HL-60 (cell line): ENCODE measurements around the gene KEL.

Experiments used
- DNase-seq, 2 experiments: peaks; one replicate each; pipeline ENCODE4 v3.0.0-alpha.2; 2010 to 2020; ENCODE audit warnings: low read depth in 1 of 2, low spot score in 1 of 2
- H3K27ac ChIP-seq: fragments of 250-450 bp; sonication (Bioruptor Pico); replicated peaks from 2 replicates; pipeline ENCODE4 v1.5.1; 2020; ENCODE audit warnings: mild to moderate bottlenecking, moderate library complexity
- H3K27me3 ChIP-seq: fragments of 250-450 bp; sonication (Bioruptor Pico); 2 replicates; pipeline ENCODE4 v1.5.1; 2021; ENCODE audit warnings: mild to moderate bottlenecking, moderate library complexity; ENCODE audit not compliant: insufficient read depth, poor library complexity, severe bottlenecking
- H3K4me3 ChIP-seq: replicated peaks from 2 replicates; pipeline ENCODE4 v1.5.1; 2011; ENCODE audit warnings: mild to moderate bottlenecking, control low read depth, low read length; ENCODE audit not compliant: insufficient read depth
- GABPA ChIP-seq: IDR thresholded peaks from 2 replicates; pipeline ENCODE4 v1.6.1; 2012; ENCODE audit warnings: low read depth
- POLR2AphosphoS5 ChIP-seq: IDR thresholded peaks from 2 replicates; pipeline ENCODE4 v1.6.1; 2012; ENCODE audit warnings: low read depth
- SPI1 ChIP-seq: IDR thresholded peaks from 2 replicates; pipeline ENCODE4 v1.6.1; 2012; ENCODE audit warnings: low read depth, mild to moderate bottlenecking, borderline replicate concordance
- TF ChIP-seq, protein P1 (sequence below): IDR thresholded peaks from 2 replicates; pipeline ENCODE4 v1.6.1; 2012; ENCODE audit warnings: low read depth; ENCODE audit not compliant: insufficient replicate concordance
- TF ChIP-seq, protein P2 (sequence below): IDR thresholded peaks from one replicate; pipeline ENCODE4 v1.5.1; 2011; ENCODE audit warnings: low read length, control low read depth, inconsistent platforms; ENCODE audit not compliant: insufficient read depth

Gene KEL

DNA sequence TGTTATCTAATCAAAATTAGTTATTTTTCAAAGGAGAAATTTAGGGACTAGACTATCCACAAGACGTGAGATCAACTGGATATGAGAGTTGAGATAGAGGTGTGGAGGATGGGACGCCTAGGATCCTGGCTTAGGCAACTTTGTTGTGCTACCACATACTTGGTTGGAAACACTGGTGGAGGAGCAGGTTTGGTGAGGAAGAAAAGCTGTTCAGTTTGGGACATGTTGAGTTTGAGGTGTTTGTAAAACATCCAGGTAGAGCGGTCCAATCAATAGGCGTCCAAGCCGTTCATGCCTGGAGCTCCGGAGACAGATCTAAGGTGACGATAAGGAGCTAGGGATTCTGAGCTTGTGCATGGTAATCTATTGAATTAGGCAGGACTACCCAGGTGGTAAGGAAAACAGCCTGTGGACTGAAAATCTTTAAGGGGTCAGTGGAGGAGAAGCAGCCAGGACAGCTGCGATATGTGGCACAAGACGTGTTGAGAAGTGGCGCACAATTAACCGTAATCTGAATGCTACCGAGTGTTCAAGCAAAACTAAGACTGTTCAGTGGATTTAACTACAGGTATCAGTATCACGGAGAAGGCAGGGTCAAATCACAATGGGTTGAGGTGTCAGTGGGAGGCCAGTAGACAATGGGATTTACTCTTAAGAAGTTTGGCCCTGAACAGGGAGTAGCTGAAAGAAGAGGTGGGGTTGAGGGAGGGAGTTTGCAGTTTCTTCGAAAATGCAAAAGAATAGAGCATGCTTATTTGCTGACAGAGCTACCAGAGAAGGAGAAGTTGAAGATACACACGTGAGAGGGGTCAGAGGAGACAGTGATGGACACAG lies 60.5 kb downstream of the KEL start:
- Histone ChIP-seq H3K27ac (no peak overlapping the region), H3K27me3 (no peaks in the 10 kb centered on the region), H3K4me3 (no peak overlapping the region)
- DNase-seq: no peak
- TF ChIP-seq POLR2AphosphoS5: no peak
- TF ChIP-seq, protein P1, sequence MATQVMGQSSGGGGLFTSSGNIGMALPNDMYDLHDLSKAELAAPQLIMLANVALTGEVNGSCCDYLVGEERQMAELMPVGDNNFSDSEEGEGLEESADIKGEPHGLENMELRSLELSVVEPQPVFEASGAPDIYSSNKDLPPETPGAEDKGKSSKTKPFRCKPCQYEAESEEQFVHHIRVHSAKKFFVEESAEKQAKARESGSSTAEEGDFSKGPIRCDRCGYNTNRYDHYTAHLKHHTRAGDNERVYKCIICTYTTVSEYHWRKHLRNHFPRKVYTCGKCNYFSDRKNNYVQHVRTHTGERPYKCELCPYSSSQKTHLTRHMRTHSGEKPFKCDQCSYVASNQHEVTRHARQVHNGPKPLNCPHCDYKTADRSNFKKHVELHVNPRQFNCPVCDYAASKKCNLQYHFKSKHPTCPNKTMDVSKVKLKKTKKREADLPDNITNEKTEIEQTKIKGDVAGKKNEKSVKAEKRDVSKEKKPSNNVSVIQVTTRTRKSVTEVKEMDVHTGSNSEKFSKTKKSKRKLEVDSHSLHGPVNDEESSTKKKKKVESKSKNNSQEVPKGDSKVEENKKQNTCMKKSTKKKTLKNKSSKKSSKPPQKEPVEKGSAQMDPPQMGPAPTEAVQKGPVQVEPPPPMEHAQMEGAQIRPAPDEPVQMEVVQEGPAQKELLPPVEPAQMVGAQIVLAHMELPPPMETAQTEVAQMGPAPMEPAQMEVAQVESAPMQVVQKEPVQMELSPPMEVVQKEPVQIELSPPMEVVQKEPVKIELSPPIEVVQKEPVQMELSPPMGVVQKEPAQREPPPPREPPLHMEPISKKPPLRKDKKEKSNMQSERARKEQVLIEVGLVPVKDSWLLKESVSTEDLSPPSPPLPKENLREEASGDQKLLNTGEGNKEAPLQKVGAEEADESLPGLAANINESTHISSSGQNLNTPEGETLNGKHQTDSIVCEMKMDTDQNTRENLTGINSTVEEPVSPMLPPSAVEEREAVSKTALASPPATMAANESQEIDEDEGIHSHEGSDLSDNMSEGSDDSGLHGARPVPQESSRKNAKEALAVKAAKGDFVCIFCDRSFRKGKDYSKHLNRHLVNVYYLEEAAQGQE: no peak
- TF ChIP-seq, protein P2, sequence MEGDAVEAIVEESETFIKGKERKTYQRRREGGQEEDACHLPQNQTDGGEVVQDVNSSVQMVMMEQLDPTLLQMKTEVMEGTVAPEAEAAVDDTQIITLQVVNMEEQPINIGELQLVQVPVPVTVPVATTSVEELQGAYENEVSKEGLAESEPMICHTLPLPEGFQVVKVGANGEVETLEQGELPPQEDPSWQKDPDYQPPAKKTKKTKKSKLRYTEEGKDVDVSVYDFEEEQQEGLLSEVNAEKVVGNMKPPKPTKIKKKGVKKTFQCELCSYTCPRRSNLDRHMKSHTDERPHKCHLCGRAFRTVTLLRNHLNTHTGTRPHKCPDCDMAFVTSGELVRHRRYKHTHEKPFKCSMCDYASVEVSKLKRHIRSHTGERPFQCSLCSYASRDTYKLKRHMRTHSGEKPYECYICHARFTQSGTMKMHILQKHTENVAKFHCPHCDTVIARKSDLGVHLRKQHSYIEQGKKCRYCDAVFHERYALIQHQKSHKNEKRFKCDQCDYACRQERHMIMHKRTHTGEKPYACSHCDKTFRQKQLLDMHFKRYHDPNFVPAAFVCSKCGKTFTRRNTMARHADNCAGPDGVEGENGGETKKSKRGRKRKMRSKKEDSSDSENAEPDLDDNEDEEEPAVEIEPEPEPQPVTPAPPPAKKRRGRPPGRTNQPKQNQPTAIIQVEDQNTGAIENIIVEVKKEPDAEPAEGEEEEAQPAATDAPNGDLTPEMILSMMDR: no peak
- TF ChIP-seq GABPA: no peak
- no peak for TF ChIP-seq SPI1

DNA sequence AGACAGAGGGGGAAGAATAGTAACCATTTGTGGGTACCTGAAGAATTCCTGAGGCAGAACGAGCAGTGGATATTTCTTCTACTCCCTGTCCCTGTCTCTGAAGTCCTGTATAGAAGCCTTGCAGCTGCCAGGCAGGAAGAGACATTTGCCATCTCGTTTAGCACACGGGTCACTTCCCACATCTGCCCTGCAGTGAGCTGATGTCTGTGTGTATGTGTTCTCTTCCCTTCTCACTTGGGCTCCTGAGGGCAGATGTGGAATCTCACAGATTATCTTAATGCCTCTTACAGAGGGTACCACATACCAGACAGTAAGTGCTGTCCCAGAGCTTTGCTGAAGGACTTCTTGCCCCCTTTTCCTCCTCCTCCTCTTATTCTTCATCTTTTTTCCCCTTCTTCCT lies 62.5 kb downstream of the KEL start:
- DNase-seq: no peak
- no peak overlapping the region for H3K27ac ChIP-seq
- no peak for TF ChIP-seq SPI1
- no peak for TF ChIP-seq POLR2AphosphoS5
- TF ChIP-seq, protein P2: no peak
- TF ChIP-seq GABPA: no peak
- TF ChIP-seq, protein P1: no peak
- no peaks in the 10 kb centered on the region for H3K27me3 ChIP-seq
- H3K4me3 ChIP-seq: no peak overlapping the region

DNA sequence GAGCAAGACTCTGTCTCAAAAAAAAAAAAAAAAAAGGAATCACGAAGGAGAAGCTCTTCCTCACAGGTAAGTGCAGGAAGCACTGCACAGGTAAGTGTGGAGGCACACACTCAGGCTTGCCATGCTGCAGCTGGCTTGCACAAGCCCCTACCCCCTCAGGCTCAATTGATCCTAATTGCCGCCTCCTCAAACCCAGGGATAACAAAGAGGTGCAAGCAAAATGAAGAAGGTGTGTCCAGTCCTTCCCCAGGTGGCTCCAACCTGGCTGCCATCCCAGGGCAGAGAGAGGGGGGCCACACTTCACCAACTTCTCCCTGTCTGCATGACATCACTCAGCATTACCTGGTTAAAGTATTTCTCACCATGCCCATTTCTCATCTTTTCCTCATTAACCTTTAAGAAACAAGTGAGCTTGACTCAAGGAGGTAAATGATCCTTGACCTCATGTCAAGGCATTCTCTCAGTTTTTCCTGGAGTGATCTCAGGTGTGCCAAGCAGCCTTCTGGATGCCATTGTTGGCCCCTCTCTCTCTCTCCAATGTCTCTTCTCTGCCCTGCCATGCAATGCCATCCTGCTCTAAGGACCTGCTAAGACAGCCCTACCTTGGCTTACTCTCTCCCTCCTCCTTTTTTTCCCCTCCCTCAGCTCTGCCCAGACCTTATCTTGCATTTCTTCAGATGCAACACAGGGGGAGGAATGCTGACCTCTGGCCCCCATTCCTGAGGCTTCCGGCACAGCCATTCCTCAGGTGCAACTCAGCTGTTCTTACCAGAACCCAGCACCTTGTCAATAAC lies 63.6 kb downstream of the KEL start:
- TF ChIP-seq GABPA: no peak
- TF ChIP-seq POLR2AphosphoS5: no peak
- TF ChIP-seq SPI1: no peak
- TF ChIP-seq, protein P2: no peak
- TF ChIP-seq, protein P1: no peak
- Histone ChIP-seq H3K27me3 (no peaks in the 10 kb centered on the region), H3K4me3 (no peak overlapping the region), H3K27ac (no peak overlapping the region)
- DNase-seq: no peak
